Skeletal muscle tissue (tissue), 4 donors: ENCODE results near the gene DDAH2. TPM values are rescaled to one million over a fixed set of nuclear protein-coding genes. Genes with fewer than 3 reads are reported as not detected.

Experiments
- H3K27ac ChIP-seq: one replicate; pipeline ENCODE4 v1.7.0; 2013; ENCODE audit warnings: mild to moderate bottlenecking, low read depth, low read length, inconsistent platforms
- H3K27me3 ChIP-seq, 3 donors: one replicate each; pipeline ENCODE4 v1.7.0; 2013; ENCODE audit warnings: low read length in 3 of 3; ENCODE audit not compliant: control insufficient read depth in 3 of 3, insufficient read depth in 3 of 3
- H3K36me3 ChIP-seq, 3 donors: one replicate each; pipeline ENCODE4 v1.7.0; 2013; ENCODE audit warnings: low read length in 3 of 3; ENCODE audit not compliant: control insufficient read depth in 3 of 3, insufficient read depth in 3 of 3
- H3K4me1 ChIP-seq, 3 donors: one replicate each; pipeline ENCODE4 v1.7.0; 2013; ENCODE audit warnings: low read length in 3 of 3, mild to moderate bottlenecking in 3 of 3; ENCODE audit not compliant: control insufficient read depth in 3 of 3, insufficient read depth in 3 of 3
- H3K4me3 ChIP-seq, 3 donors: one replicate each; pipeline ENCODE4 v1.7.0; 2013; ENCODE audit warnings: low read length in 3 of 3
- H3K9ac ChIP-seq, 3 donors: one replicate each; pipeline ENCODE4 v1.7.0; 2013; ENCODE audit warnings: low read length in 3 of 3, mild to moderate bottlenecking in 3 of 3, moderate library complexity in 2 of 3, low read depth in 1 of 3
- H3K9me3 ChIP-seq, 3 donors: one replicate each; pipeline ENCODE4 v1.7.0; 2013; ENCODE audit warnings: low read length in 3 of 3; ENCODE audit not compliant: control insufficient read depth in 3 of 3
- total RNA-seq: library from RNA; depleted of rRNA; stranded (reverse); fragments of >200 nt; gene quantifications from one replicate; pipeline ENCODE4 v1.2.3, GENCODE V29; 2014
- donor health status: Osteomylitis.

DDAH2 gene
- total RNA-seq, 1 donor from 2014 or later, result 73.1 TPM

- Histone ChIP-seq H3K27ac (no peak overlapping the region), H3K9me3 (no peaks in the 10 kb centered on the region), H3K36me3 (peaks cover 4 to 5% (median 4%) of the 10 kb centered on the region in 3 donors), H3K9ac (no peak overlapping the region), H3K4me1 (peaks cover 0 to 2% (median 2%) of the 10 kb centered on the region in 3 donors), H3K27me3 (no peaks in the 10 kb centered on the region), H3K4me3 (no peak overlapping the region)
Measured at GRCh38 chr6:31761343-31761742, 32.2 kb upstream of the DDAH2 start.

- Histone ChIP-seq H3K36me3 (peaks cover 1 to 4% (median 2%) of the 10 kb centered on the region in 3 donors), H3K9me3 (no peaks in the 10 kb centered on the region), H3K27ac (no peak overlapping the region), H3K27me3 (no peaks in the 10 kb centered on the region), H3K9ac (no peak overlapping the region), H3K4me3 (no peak overlapping the region), H3K4me1 (peaks cover 0 to 2% (median 0%) of the 10 kb centered on the region in 3 donors)
Measured at GRCh38 chr6:31760790-31761189, 31.7 kb upstream of the DDAH2 start.

DNA sequence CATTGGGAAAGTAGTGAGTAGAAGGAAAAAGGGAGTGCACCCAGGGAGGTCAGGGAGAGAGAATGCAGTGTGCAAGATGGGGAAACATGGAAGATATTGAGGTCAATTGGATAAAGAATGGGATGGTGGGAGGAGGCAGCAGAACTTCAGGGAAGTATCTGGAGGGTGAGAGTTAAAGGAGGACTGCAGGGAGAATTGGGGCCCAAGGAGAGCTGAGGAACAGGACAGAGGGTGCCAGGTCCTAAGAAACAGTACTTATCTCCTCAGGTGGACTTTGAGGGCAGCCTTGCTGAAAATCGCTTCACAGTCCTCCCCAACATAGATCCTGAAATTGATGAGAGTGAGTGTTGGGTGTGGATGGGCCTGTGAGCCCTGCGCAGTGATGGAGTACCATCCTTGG lies 29.2 kb upstream of the DDAH2 start:
- Histone ChIP-seq H3K4me3 (no peak overlapping the region), H3K9me3 (no peaks in the 10 kb centered on the region), H3K9ac (no peak overlapping the region), H3K36me3 (peaks cover 0 to 4% (median 2%) of the 10 kb centered on the region in 3 donors), H3K4me1 (peaks cover 0 to 2% (median 0%) of the 10 kb centered on the region in 3 donors), H3K27me3 (no peaks in the 10 kb centered on the region), H3K27ac (no peak overlapping the region)

- Histone ChIP-seq H3K4me1 (no peaks in the 10 kb centered on the region), H3K9ac (no peak overlapping the region), H3K27me3 (no peaks in the 10 kb centered on the region), H3K27ac (no peak overlapping the region), H3K9me3 (no peaks in the 10 kb centered on the region), H3K4me3 (no peak overlapping the region), H3K36me3 (no peaks in the 10 kb centered on the region)
Measured at GRCh38 chr6:31752739-31753319, 23.7 kb upstream of the DDAH2 start.

- no peak overlapping the region for H3K4me3 ChIP-seq
- no peak overlapping the region for H3K27ac ChIP-seq
- no peak overlapping the region for H3K9ac ChIP-seq
- H3K4me1 ChIP-seq, result no peaks in the 10 kb centered on the region
- H3K36me3 ChIP-seq, result peaks cover 0 to 2% (median 0%) of the 10 kb centered on the region in 3 donors
- H3K9me3 ChIP-seq, result no peaks in the 10 kb centered on the region
- no peaks in the 10 kb centered on the region for H3K27me3 ChIP-seq
Measured at GRCh38 chr6:31750411-31751022, 21.4 kb upstream of the DDAH2 start.

DNA sequence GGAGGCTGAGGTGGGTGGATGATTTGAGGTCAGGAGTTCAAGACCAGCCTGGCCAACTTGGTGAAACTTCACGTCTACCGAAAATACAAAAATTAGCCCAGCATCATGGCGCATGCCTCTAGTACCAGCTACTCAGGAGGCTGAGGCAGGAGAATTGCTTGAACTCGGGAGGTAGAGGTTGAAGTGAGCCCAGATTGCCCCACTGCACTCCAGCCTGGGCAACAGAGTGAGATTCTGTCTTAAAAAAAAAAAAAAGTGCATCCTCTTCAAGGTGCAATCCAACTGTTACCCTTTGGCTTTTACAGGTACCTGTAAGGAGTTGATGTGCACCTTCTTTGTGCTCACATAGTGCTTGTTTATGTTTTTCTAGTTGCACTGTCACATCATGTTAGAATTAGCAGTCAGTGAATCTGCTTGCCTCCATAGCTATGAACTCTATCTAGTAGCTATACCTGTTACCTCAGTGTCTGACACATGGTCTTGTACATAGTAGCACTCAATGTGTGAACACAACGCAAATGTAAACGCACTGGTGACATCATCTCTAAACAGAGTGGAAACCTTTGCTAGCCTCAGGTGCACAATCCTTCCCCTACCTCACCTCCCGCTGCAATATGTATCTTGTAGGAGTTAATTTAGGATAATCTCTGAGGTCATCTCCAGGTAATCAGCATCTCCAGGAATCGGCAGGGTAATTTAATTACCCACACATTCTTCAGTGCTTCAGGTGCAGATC lies 20.4 kb upstream of the DDAH2 start:
- Histone ChIP-seq H3K36me3 (peaks cover 0 to 2% (median 0%) of the 10 kb centered on the region in 3 donors), H3K4me1 (no peaks in the 10 kb centered on the region), H3K9me3 (no peaks in the 10 kb centered on the region), H3K27ac (no peak overlapping the region), H3K27me3 (no peaks in the 10 kb centered on the region), H3K4me3 (no peak overlapping the region), H3K9ac (no peak overlapping the region)

GRCh38 chr6:31744422-31744821 lies 15.3 kb upstream of the DDAH2 start:
- H3K36me3 ChIP-seq, result peaks cover 0 to 3% (median 2%) of the 10 kb centered on the region in 3 donors
- H3K4me3 ChIP-seq, result no peak overlapping the region
- peaks cover 6 to 8% (median 7%) of the 10 kb centered on the region in 3 donors for H3K4me1 ChIP-seq
- H3K27me3 ChIP-seq, result no peaks in the 10 kb centered on the region
- no peak overlapping the region for H3K27ac ChIP-seq
- H3K9ac ChIP-seq, result no peak overlapping the region
- no peaks in the 10 kb centered on the region for H3K9me3 ChIP-seq

DNA sequence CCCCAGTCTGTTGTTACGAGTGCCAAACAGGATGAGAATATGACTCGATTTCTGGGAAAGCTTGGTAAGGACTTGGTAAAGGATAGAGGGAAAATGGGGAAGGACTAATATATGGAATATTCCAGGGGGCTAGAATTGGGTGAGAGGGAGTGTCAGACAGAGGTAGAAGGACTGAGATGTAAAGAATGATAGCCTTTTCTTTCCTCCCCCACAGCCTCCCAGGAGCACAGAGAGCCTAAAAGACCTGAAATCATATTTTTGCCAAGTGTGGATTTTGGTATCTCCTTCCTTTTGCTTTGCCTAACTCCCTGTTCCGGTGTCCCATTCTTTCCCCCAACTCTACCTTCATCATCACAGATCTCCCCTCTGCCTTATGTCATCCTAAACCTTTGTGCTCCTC lies 13.8 kb upstream of the DDAH2 start:
- H3K9ac ChIP-seq, result no peak overlapping the region
- no peak overlapping the region for H3K27ac ChIP-seq
- H3K4me3 ChIP-seq, result no peak overlapping the region

DNA sequence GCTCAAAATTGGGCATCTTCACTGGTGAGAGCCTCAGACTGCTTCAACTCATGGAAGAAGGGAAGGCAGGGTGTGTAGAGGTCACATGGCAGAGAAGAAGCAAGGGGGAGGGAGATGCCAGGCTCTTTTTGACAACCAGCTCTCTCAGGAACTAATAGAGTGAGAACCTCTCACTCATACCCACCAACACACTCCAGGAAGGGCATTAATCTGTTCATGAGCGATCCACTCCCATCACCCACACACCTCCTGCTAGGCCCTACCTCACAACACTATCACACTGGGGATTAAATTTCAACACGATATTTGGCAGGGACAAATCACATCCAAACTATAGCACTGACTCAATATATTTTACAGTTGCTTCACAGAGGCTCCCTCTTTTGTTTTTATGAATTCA lies 12.7 kb upstream of the DDAH2 start:
- Histone ChIP-seq H3K4me1 (peaks cover 20 to 25% (median 23%) of the 10 kb centered on the region in 3 donors), H3K36me3 (peaks cover 0 to 3% (median 0%) of the 10 kb centered on the region in 3 donors), H3K27me3 (no peaks in the 10 kb centered on the region), H3K4me3 (no peak overlapping the region), H3K9ac (no peak overlapping the region), H3K27ac (no peak overlapping the region), H3K9me3 (no peaks in the 10 kb centered on the region)

More for the DNA sequence above, 13.8 kb upstream of the DDAH2 start:
- Histone ChIP-seq H3K4me1 (peaks cover 19 to 22% (median 20%) of the 10 kb centered on the region in 3 donors), H3K9me3 (no peaks in the 10 kb centered on the region), H3K27me3 (no peaks in the 10 kb centered on the region), H3K36me3 (peaks cover 0 to 3% (median 2%) of the 10 kb centered on the region in 3 donors)
